DMS79 (cell line): Measurements from ENCODE around the gene MYCN.
"Not testable (repeated sequence)": the region's sequence is repeated elsewhere in the genome, so short reads cannot be mapped to it uniquely, and the experiment has no call there.

Source experiments
- DNase-seq: peaks from one replicate; lab custom pipeline; 2025; lab: John Stamatoyannopoulos, UW

MYCN gene

GRCh38 chr2:15907461-15908324 is 32.7 kb upstream of the MYCN start:
- no peak for DNase-seq

GRCh38 chr2:15908371-15908770 is 32.0 kb upstream of the MYCN start:
- no peak for DNase-seq

GRCh38 chr2:15909157-15909556 is 31.2 kb upstream of the MYCN start:
- no peak for DNase-seq

GRCh38 chr2:15909736-15910135 is 30.6 kb upstream of the MYCN start:
- DNase-seq = no peak

GRCh38 chr2:15911270-15911669 is 29.1 kb upstream of the MYCN start:
- not testable (repeated sequence) for DNase-seq

- no peak for DNase-seq
These were observed 28.7 kb upstream of the MYCN start for GRCh38 chr2:15911686-15912085.

GRCh38 chr2:15912203-15912602 is 28.1 kb upstream of the MYCN start:
- DNase-seq = no peak

- no peak for DNase-seq
These were observed 27.2 kb upstream of the MYCN start for GRCh38 chr2:15913146-15913545.

- peak; percentile 32 for DNase-seq
These were observed 25.6 kb upstream of the MYCN start for GRCh38 chr2:15914596-15915385.

GRCh38 chr2:15915546-15915945 is 24.8 kb upstream of the MYCN start:
- not testable (repeated sequence) for DNase-seq

GRCh38 chr2:15916336-15916735 is 24.0 kb upstream of the MYCN start:
- no peak for DNase-seq

- DNase-seq = no peak
These were observed 21.5 kb upstream of the MYCN start for GRCh38 chr2:15918761-15919356.

- peak; percentile 2 for DNase-seq
These were observed 20.5 kb upstream of the MYCN start for GRCh38 chr2:15919716-15920434.

GRCh38 chr2:15920696-15921095 is 19.7 kb upstream of the MYCN start:
- DNase-seq = no peak

- no peak for DNase-seq
These were observed 16.8 kb upstream of the MYCN start for GRCh38 chr2:15923597-15923996.

GRCh38 chr2:15925819-15926218 is 14.5 kb upstream of the MYCN start:
- DNase-seq = no peak

GRCh38 chr2:15926252-15926651 is 14.1 kb upstream of the MYCN start:
- DNase-seq = no peak

- no peak for DNase-seq
These were observed 12.7 kb upstream of the MYCN start for GRCh38 chr2:15927551-15928218.

- DNase-seq = not testable (repeated sequence)
These were observed 11.3 kb upstream of the MYCN start for GRCh38 chr2:15929008-15929407.

GRCh38 chr2:15929861-15930260 is 10.5 kb upstream of the MYCN start:
- no peak for DNase-seq

- no peak for DNase-seq
These were observed 9.6 kb upstream of the MYCN start for GRCh38 chr2:15930589-15931318.
